Gastroesophageal sphincter (tissue), 4 donors: ENCODE data around the gene FAM180A. TPM values are rescaled to one million over a fixed set of nuclear protein-coding genes. Genes with fewer than 3 reads are reported as not detected.

Experiments
- ATAC-seq: fragments of 150-250 bp; one replicate; pipeline ENCODE4 v1.9.1; 2016; ENCODE audit warnings: mild to moderate bottlenecking, moderate library complexity
- H3K27ac ChIP-seq, 4 donors: fragments of 200-600 bp; sonication (generic) in 3 of 4; 1 replicate in 3 of 4; 2 replicates in 1 of 4; pipeline ENCODE4 v1.5.1; 2016 to 2019
- H3K27me3 ChIP-seq: fragments of 200-600 bp; sonication (generic); one replicate; pipeline ENCODE4 v1.5.1; 2019
- H3K36me3 ChIP-seq, 2 donors: fragments of 200-600 bp; sonication (generic); one replicate each; pipeline ENCODE4 v1.5.1; 2019; ENCODE audit warnings: control low read depth in 1 of 2
- H3K4me1 ChIP-seq, 3 donors: fragments of 200-600 bp; sonication (generic); 1 replicate in 2 of 3; 2 replicates in 1 of 3; pipeline ENCODE4 v1.5.1; 2016 to 2019; ENCODE audit warnings: control low read depth in 2 of 3
- H3K4me3 ChIP-seq, 2 donors: fragments of 200-600 bp; sonication (generic); one replicate each; pipeline ENCODE4 v1.5.1; 2019; ENCODE audit warnings: mild to moderate bottlenecking in 1 of 2, moderate library complexity in 1 of 2
- H3K9me3 ChIP-seq, 3 donors: fragments of 200-600 bp; sonication (generic); one replicate each; pipeline ENCODE4 v1.5.1; 2017 to 2019; ENCODE audit warnings: control low read depth in 2 of 3
- CTCF ChIP-seq, 4 experiments: fragments of 200-600 bp in 2 of 4; fragments of 450-650 bp in 2 of 4; sonication (generic) in 1 of 4; IDR thresholded peaks; one replicate each; pipeline ENCODE4 v1.5.1; 2017 to 2019; ENCODE audit warnings: antibody characterized with exemption in 4 of 4, mild to moderate bottlenecking in 2 of 4, moderate library complexity in 2 of 4
- EP300 ChIP-seq: sonication (generic); formaldehyde crosslinking; IDR thresholded peaks from one replicate; pipeline ENCODE4 v1.6.1; 2017; ENCODE audit warnings: antibody characterized with exemption, mild to moderate bottlenecking
- POLR2A ChIP-seq, 2 donors: fragments of 450-650 bp; IDR thresholded peaks; one replicate each; pipeline ENCODE4 v1.6.1; 2017; ENCODE audit warnings: antibody characterized with exemption in 2 of 2, mild to moderate bottlenecking in 2 of 2, moderate library complexity in 1 of 2
- POLR2AphosphoS5 ChIP-seq: sonication (generic); formaldehyde crosslinking; IDR thresholded peaks from one replicate; pipeline ENCODE4 v1.6.1; 2017; ENCODE audit warnings: antibody characterized with exemption
- WGBS, 2 donors: methylation state at CpG; one replicate each; pipeline ENCODE4 v1.1.5; 2018; ENCODE audit warnings: low coverage in 1 of 2; 5-methylcytosine and 5-hydroxymethylcytosine counted together
- total RNA-seq, 4 donors: library from RNA; depleted of rRNA; stranded (reverse); fragments of >200 nt; gene quantifications; one replicate each; pipeline ENCODE4 v1.1.0, GENCODE V29; 2016

Gene FAM180A
- total RNA-seq, 4 donors from 2014 or later: 2.6 to 8.5 (median 3.7) TPM

GRCh38 chr7:135775230-135775629 lies 26.6 kb upstream of the FAM180A start:
- no peaks in the 10 kb centered on the region for H3K27me3 ChIP-seq
- no peaks in the 10 kb centered on the region for H3K9me3 ChIP-seq
- H3K4me1 ChIP-seq: no peaks in the 10 kb centered on the region
- WGBS, 2 donors: 100% methylated on average over 2 of the region's 2 CpGs; no CpG with 5 or more reads in 1 of the 2 donors
- peak; percentile 43 for ATAC-seq
- no peaks in the 10 kb centered on the region for H3K36me3 ChIP-seq
- TF ChIP-seq POLR2AphosphoS5 (peak; percentile 7), CTCF (IDR thresholded peaks at IDR 0.05) (no peak)
- H3K27ac ChIP-seq: no peak overlapping the region
- no peak overlapping the region for H3K4me3 ChIP-seq

- no peaks in the 10 kb centered on the region for H3K9me3 ChIP-seq
- H3K4me1 ChIP-seq: no peaks in the 10 kb centered on the region
- no peaks in the 10 kb centered on the region for H3K36me3 ChIP-seq
- H3K4me3 ChIP-seq: no peak overlapping the region
- no peak overlapping the region for H3K27ac ChIP-seq
- no peaks in the 10 kb centered on the region for H3K27me3 ChIP-seq
- WGBS, 2 donors: 17 to 50% methylated on average over 2 to 4 of the region's 4 CpGs
- ATAC-seq: no peak
- TF ChIP-seq EP300 (no peak), POLR2A (IDR thresholded peaks at IDR 0.05) (no peak), CTCF (IDR thresholded peaks at IDR 0.05) (no peak), POLR2AphosphoS5 (no peak)
Observed at GRCh38 chr7:135774284-135774683, 25.7 kb upstream of the FAM180A start.

GRCh38 chr7:135773464-135773863 lies 24.9 kb upstream of the FAM180A start:
- no peak overlapping the region for H3K4me3 ChIP-seq
- WGBS, 2 donors: 61 to 88% methylated on average over 1 to 4 of the region's 5 CpGs
- peaks cover 0 to 2% (median 0%) of the 10 kb centered on the region in 3 donors for H3K4me1 ChIP-seq
- H3K27ac ChIP-seq: no peak overlapping the region
- H3K36me3 ChIP-seq: no peaks in the 10 kb centered on the region
- H3K27me3 ChIP-seq: no peaks in the 10 kb centered on the region
- no peak for ATAC-seq
- no peaks in the 10 kb centered on the region for H3K9me3 ChIP-seq
- TF ChIP-seq POLR2A (IDR thresholded peaks at IDR 0.05) (no peak), CTCF (IDR thresholded peaks at IDR 0.05) (no peak), EP300 (no peak), POLR2AphosphoS5 (no peak)

- WGBS, 2 donors: 57 to 78% methylated on average over 5 to 7 of the region's 8 CpGs
- H3K27me3 ChIP-seq: no peaks in the 10 kb centered on the region
- ATAC-seq: no peak
- no peaks in the 10 kb centered on the region for H3K36me3 ChIP-seq
- TF ChIP-seq CTCF (IDR thresholded peaks at IDR 0.05) (no peak), EP300 (no peak), POLR2AphosphoS5 (no peak), POLR2A (IDR thresholded peaks at IDR 0.05) (no peak)
- no peaks in the 10 kb centered on the region for H3K9me3 ChIP-seq
- H3K4me3 ChIP-seq: no peak overlapping the region
- H3K27ac ChIP-seq: peak overlapping the region in 2 of 4 donors; percentile 7 to 10
- peaks cover 0 to 8% (median 0%) of the 10 kb centered on the region in 3 donors for H3K4me1 ChIP-seq
Observed at GRCh38 chr7:135772639-135773222, 24.1 kb upstream of the FAM180A start.

GRCh38 chr7:135771961-135772638 lies 23.5 kb upstream of the FAM180A start:
- peak overlapping the region in 2 of 4 donors; percentile 10 to 21 for H3K27ac ChIP-seq
- 69 to 100% methylated on average over 2 of the region's 4 CpGs for WGBS, 2 donors
- TF ChIP-seq POLR2AphosphoS5 (no peak), CTCF (IDR thresholded peaks at IDR 0.05) (no peak), POLR2A (IDR thresholded peaks at IDR 0.05) (no peak), EP300 (no peak)

More at GRCh38 chr7:135771961-135772638, 23.5 kb upstream of the FAM180A start:
- Histone ChIP-seq H3K9me3 (no peaks in the 10 kb centered on the region), H3K36me3 (no peaks in the 10 kb centered on the region), H3K27me3 (peaks cover 3% of the 10 kb centered on the region), H3K4me1 (peaks cover 0 to 8% (median 0%) of the 10 kb centered on the region in 3 donors), H3K4me3 (no peak overlapping the region)
- peak; percentile 71 for ATAC-seq
